Ishikawa (cell line): Measurements from ENCODE around the gene MPZL2.

ENCODE experiments used
- CEBPB ChIP-seq: IDR thresholded peaks from 2 replicates; pipeline ENCODE4 v1.6.1; 2012
- CREB1 ChIP-seq: IDR thresholded peaks from 2 replicates; pipeline ENCODE4 v1.6.1; 2012; ENCODE audit warnings: low read depth
- EGR1 ChIP-seq: IDR thresholded peaks from 2 replicates; pipeline ENCODE4 v1.6.1; 2012
- EP300 ChIP-seq: IDR thresholded peaks from 2 replicates; pipeline ENCODE4 v1.6.1; 2012; ENCODE audit warnings: borderline replicate concordance
- FOXM1 ChIP-seq: IDR thresholded peaks from 2 replicates; pipeline ENCODE4 v1.6.1; 2012; ENCODE audit warnings: low read depth, borderline replicate concordance
- NFIC ChIP-seq: IDR thresholded peaks from 2 replicates; pipeline ENCODE4 v1.6.1; 2012
- RAD21 ChIP-seq: IDR thresholded peaks from 2 replicates; pipeline ENCODE4 v1.6.1; 2012; ENCODE audit warnings: low read depth
- TAF1 ChIP-seq: IDR thresholded peaks from 2 replicates; pipeline ENCODE4 v1.6.1; 2012; ENCODE audit warnings: low read depth, mild to moderate bottlenecking
- TCF12 ChIP-seq: IDR thresholded peaks from 2 replicates; pipeline ENCODE4 v1.6.1; 2012; ENCODE audit warnings: low read depth
- TEAD4 ChIP-seq: IDR thresholded peaks from 2 replicates; pipeline ENCODE4 v1.6.1; 2012
- YY1 ChIP-seq: IDR thresholded peaks from 2 replicates; pipeline ENCODE4 v1.6.1; 2012; ENCODE audit warnings: low read depth
- ZBTB7A ChIP-seq: IDR thresholded peaks from 2 replicates; pipeline ENCODE4 v1.6.1; 2012; ENCODE audit warnings: low read depth
- TF ChIP-seq, protein P1 (sequence below): IDR thresholded peaks from 2 replicates; pipeline ENCODE4 v1.6.1; 2012
- TF ChIP-seq, protein P2 (sequence below): IDR thresholded peaks from 2 replicates; pipeline ENCODE4 v1.6.1; 2012; ENCODE audit warnings: low read depth, mild to moderate bottlenecking
- TF ChIP-seq, protein P3 (sequence below): IDR thresholded peaks from 2 replicates; pipeline ENCODE4 v1.6.1; 2012

Gene MPZL2

DNA sequence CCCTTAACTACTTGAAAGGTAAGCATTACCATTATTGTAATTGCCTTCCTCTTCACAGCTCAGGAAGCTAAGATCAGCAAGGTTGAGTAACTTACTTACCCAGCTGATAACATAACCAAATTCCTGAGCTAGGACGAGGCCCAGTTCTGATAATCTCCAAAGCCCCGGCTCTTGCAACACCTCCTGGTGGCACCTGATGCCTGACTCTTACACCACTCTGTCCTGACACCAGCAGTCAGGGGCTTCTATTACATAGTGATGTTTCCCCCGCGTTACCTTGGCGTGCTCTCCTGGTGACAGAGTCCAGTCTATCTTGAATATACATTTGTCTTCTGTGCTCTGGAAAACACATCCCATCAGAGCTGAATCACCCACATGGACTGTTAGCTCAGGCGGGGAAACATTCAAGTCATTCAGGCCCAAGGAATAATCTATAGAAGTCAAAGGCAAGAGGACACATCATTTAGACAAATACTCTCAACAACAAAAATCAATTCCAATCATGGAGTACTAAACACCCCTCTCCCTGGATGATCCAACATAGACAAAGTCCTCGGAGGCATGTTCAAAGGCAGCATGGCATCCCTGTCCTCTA lies 51.9 kb downstream of the MPZL2 start:
- no peak for TF ChIP-seq FOXM1
- TF ChIP-seq TEAD4 = no peak
- no peak for TF ChIP-seq YY1
- TF ChIP-seq CEBPB = no peak
- TF ChIP-seq TAF1 = no peak

DNA sequence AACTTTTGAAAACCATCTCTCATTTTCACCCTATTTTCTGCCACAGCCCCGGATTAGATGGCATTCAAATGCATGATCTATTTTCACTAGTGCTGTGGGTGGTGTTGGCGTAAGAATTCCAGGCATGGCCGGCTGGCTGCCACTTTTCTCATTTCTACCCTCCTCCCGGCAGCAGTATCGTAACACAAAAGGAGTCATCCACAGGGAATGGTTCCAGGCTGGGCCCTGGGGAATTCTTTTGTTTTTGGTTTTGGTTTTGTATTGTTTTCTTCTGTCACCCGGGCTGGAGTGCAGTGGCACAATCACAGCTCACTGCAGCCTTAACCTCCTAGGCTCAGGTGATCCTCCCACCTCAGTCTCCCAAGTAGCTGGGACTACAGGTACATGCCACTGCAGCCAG lies 53.1 kb downstream of the MPZL2 start:
- TF ChIP-seq CREB1 = no peak
- TF ChIP-seq, protein P1, sequence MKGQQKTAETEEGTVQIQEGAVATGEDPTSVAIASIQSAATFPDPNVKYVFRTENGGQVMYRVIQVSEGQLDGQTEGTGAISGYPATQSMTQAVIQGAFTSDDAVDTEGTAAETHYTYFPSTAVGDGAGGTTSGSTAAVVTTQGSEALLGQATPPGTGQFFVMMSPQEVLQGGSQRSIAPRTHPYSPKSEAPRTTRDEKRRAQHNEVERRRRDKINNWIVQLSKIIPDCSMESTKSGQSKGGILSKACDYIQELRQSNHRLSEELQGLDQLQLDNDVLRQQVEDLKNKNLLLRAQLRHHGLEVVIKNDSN = no peak
- no peak for TF ChIP-seq RAD21
- TF ChIP-seq ZBTB7A = no peak
- no peak for TF ChIP-seq FOXM1
- no peak for TF ChIP-seq NFIC
- TF ChIP-seq, protein P2, sequence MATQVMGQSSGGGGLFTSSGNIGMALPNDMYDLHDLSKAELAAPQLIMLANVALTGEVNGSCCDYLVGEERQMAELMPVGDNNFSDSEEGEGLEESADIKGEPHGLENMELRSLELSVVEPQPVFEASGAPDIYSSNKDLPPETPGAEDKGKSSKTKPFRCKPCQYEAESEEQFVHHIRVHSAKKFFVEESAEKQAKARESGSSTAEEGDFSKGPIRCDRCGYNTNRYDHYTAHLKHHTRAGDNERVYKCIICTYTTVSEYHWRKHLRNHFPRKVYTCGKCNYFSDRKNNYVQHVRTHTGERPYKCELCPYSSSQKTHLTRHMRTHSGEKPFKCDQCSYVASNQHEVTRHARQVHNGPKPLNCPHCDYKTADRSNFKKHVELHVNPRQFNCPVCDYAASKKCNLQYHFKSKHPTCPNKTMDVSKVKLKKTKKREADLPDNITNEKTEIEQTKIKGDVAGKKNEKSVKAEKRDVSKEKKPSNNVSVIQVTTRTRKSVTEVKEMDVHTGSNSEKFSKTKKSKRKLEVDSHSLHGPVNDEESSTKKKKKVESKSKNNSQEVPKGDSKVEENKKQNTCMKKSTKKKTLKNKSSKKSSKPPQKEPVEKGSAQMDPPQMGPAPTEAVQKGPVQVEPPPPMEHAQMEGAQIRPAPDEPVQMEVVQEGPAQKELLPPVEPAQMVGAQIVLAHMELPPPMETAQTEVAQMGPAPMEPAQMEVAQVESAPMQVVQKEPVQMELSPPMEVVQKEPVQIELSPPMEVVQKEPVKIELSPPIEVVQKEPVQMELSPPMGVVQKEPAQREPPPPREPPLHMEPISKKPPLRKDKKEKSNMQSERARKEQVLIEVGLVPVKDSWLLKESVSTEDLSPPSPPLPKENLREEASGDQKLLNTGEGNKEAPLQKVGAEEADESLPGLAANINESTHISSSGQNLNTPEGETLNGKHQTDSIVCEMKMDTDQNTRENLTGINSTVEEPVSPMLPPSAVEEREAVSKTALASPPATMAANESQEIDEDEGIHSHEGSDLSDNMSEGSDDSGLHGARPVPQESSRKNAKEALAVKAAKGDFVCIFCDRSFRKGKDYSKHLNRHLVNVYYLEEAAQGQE = no peak
- TF ChIP-seq, protein P3, sequence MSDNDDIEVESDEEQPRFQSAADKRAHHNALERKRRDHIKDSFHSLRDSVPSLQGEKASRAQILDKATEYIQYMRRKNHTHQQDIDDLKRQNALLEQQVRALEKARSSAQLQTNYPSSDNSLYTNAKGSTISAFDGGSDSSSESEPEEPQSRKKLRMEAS = no peak
- no peak for TF ChIP-seq EGR1
- TF ChIP-seq CEBPB = no peak
- no peak for TF ChIP-seq EP300
- TF ChIP-seq TCF12 = no peak
- TF ChIP-seq TAF1 = no peak
- no peak for TF ChIP-seq YY1

DNA sequence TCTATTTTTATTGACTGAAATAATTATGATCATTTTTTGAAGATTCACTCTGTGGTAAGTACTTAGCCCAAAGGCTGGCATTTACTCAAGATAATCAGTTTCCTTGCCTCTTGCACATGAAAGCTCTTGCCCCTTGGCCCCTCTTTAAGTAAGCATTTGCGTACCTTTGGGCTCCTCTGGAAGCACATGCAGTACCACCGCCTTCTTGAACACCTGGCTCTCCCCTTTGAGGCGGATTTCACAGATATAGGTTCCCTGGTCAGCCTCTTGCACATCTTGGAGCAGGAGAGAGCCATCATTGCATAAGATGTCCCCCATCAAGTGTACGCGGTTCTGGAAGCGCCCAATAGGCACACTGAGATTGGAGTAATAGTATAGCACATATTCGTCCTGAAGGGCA lies 53.8 kb downstream of the MPZL2 start:
- TF ChIP-seq TAF1 = no peak
- TF ChIP-seq TCF12 = no peak
- TF ChIP-seq ZBTB7A = no peak
- TF ChIP-seq, protein P1 = no peak
- no peak for TF ChIP-seq EP300
- no peak for TF ChIP-seq RAD21
- TF ChIP-seq TEAD4 = no peak
- TF ChIP-seq FOXM1 = no peak
- TF ChIP-seq CEBPB = no peak
- TF ChIP-seq, protein P2 = no peak
- TF ChIP-seq YY1 = no peak
- no peak for TF ChIP-seq EGR1
- TF ChIP-seq NFIC = no peak
- TF ChIP-seq, protein P3 = no peak
- TF ChIP-seq CREB1 = no peak

DNA sequence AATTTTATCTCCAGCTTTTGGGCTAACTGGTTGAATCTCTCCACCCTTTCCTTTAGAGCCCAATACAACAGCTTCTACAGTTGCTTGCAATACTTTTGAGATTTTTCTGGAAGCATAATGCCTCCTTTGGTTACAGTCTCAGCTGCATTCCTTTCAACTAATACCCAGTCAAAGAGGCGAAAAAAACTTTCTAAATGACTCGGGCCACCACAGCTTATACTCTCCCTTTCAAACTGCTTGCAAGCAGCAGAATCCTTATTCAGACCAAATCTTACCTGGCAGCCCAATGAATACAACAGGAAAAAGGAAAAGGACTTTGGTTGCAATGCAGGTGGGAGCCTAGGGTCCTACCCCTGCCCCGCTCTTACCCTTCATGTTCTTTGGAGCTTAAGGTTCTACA lies 55.1 kb downstream of the MPZL2 start:
- TF ChIP-seq, protein P1 = no peak
- no peak for TF ChIP-seq EP300

DNA sequence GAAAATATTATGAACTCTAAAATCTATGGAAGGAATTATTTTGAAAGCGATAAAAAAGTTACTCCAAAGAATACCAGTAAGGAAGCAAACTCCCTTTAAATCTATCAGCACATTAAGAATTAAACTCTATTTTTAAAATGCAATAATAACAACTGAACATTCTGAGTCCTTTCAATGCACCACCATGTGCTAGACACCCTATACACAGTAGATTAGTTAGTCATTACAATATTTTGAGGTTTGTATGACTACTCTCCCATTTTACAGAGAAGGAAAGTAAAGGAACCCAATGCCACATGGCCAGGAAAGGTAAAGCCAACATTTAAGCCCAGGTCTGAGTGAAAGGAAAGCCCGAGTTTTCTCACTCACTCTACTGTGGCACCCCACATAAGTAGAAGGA lies 57.0 kb downstream of the MPZL2 start:
- TF ChIP-seq TEAD4 = no peak
- no peak for TF ChIP-seq TAF1
- TF ChIP-seq, protein P1 = no peak

DNA sequence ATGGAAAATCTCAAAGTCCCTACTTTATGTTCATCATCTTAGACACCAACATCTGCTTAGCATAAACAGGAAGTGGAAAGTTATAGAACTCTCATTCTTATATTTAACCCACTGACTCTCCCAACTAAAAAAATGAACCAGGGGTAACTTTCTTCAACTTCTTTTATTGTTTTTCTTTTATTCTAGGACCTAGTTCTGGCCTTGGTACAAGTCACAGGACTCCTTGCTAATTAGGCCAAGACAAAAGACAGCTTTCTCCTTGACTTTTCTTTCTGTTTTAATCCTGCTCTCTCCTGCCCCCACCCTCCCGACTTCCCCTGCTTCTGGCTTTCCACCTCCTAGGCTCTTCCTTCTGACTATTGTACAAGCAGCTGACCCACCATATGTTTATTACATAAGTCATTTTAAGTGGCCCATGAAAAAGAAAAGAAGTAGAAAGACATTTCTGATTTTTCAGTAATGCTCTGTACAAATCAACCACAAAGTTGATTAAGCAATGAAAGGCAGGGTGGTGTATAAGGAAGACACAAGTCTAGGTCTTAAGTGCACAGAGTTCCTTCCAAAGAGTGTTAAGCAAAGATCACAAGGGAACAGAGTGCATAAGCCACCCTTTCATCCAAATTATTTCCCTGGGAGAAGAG lies 57.6 kb downstream of the MPZL2 start:
- TF ChIP-seq EGR1 (no peak), ZBTB7A (no peak), TAF1 (no peak), CEBPB (no peak), RAD21 (no peak), FOXM1 (no peak), TCF12 (no peak), EP300 (no peak), CREB1 (no peak), TEAD4 (no peak), NFIC (no peak), YY1 (no peak)
- TF ChIP-seq, protein P3 = no peak
- TF ChIP-seq, protein P2 = no peak
- TF ChIP-seq, protein P1 = no peak
